GM12874 (cell line): Measurements from ENCODE around the gene HDAC11.
A peak's percentile ranks its signal among the peaks of the same experiment; 100 is the strongest.

Source experiments
- TF ChIP-seq, protein P1 (sequence below): IDR thresholded peaks from 2 replicates; pipeline ENCODE4 v1.5.1; 2011; ENCODE audit warnings: low read depth, mild to moderate bottlenecking, control low read depth, low read length, moderate library complexity; ENCODE audit not compliant: insufficient read depth

The HDAC11 gene

DNA sequence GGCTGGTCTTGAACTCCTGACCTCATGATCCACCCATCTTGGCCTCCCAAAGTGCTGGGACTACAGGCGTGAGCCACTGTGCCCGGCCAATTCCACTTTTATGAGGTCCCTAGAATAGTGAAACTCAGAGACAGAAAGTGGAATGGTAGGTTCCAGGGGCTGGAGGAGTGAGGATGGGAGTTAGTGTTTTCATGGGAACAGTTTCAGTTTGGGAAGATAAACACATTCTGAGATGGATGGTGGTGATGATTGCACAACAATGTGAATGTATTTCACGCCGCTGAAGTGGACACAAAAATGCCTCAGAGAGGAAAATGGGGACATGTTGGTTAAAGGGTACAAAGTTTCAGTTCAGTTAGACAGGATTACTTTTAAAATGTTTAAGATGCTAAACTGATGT is 22.5 kb upstream of the HDAC11 start:
- TF ChIP-seq, protein P1, sequence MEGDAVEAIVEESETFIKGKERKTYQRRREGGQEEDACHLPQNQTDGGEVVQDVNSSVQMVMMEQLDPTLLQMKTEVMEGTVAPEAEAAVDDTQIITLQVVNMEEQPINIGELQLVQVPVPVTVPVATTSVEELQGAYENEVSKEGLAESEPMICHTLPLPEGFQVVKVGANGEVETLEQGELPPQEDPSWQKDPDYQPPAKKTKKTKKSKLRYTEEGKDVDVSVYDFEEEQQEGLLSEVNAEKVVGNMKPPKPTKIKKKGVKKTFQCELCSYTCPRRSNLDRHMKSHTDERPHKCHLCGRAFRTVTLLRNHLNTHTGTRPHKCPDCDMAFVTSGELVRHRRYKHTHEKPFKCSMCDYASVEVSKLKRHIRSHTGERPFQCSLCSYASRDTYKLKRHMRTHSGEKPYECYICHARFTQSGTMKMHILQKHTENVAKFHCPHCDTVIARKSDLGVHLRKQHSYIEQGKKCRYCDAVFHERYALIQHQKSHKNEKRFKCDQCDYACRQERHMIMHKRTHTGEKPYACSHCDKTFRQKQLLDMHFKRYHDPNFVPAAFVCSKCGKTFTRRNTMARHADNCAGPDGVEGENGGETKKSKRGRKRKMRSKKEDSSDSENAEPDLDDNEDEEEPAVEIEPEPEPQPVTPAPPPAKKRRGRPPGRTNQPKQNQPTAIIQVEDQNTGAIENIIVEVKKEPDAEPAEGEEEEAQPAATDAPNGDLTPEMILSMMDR, result no peak

DNA sequence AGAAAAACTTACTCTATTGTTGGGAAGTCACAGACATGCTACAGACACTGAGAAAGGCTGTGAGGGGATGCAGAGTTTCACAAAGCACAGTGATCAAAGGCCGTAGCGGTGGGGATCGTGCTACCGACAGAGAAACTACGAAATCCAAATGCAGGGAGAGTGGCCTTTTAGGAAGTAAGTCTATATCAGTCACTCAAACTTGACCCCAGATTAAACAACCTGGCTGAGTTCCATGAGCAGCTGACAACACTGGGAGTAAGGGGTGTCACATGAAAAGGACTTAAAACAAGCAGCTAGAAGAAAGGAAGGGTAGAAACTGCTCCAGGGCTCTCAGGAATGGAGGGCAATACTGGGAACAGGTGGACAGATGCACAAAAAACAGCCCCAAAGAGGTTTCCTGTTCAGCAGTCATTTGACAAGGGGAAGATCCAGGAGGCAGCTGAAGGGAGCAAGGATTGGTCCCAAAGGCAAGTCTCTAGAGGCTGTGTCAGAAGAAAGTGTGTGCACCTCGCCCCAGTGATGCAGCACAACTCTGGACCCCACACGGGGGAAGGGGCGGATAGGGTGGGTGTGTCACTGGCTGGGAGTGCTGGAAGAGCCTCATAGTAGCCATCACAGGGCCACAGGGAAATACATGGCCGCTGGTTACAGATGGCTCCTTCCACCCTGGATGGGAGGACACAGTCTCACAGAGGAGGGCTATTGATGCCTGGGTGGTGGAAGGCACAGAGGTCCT is 20.3 kb upstream of the HDAC11 start:
- TF ChIP-seq, protein P1, result no peak

DNA sequence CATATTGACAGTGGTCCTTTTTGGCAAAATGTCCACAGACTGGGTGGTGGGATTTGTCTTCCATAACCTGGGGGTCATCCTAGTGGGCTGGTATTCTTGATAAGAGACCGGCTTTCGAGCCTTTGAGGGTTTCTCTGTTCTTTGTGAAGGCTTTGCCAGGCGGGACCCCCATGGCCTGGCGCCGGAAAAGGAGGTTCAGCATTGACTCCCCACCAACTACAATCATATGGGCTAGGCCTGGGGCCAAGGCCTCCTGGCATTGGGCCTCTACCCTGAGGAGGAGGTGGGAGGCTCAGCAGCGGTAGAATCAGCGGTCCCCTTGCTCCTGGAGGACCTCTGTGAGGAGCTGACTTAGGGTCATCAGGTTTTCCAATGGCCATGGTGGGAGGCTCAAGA is 19.8 kb upstream of the HDAC11 start:
- TF ChIP-seq, protein P1, result no peak

DNA sequence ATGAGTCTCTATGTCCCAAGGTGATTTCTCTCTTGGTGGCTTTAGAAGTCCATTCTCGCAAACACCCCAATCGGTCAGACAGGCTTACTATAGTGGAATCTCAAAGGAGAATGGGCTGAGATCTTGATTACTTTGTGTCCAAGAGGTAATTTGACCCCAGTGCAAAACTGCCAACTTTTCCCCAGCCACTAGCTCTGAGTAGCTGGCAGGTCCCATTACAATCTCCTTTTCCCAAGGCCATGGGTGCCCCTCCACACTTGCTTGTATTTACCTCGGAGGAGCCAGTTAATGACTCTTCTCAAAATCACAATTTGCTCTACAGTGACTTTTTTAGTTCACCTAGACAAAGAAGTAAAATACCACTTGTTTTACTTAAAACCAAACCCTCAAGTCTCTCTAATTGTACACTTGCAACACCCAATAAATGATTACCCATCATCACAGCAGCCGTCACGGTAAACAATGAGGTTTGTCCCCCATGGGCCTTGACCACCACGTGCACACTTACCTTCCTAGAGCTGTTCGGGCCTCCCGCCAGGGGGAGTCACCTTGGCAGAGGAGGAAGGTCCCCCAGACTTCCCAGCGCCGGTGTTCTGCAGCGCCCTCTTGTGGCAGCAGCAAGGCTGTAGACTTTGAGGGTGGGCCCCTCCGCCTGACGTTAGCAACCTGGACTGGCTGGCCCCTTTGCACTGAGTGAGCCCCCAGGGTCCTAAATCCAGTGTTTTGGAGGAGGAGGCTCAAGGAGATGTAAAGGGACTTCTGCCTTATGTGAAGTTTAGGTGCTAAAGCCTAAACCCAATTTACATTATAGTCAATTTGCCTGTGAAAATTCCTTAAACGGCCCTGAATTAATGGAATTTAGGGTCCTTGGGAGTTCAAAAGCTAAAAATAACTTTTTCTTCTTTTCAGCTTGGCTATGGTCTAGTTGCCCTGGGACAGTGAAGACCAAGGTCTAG is 18.7 kb upstream of the HDAC11 start:
- TF ChIP-seq, protein P1, result peak; percentile 91

DNA sequence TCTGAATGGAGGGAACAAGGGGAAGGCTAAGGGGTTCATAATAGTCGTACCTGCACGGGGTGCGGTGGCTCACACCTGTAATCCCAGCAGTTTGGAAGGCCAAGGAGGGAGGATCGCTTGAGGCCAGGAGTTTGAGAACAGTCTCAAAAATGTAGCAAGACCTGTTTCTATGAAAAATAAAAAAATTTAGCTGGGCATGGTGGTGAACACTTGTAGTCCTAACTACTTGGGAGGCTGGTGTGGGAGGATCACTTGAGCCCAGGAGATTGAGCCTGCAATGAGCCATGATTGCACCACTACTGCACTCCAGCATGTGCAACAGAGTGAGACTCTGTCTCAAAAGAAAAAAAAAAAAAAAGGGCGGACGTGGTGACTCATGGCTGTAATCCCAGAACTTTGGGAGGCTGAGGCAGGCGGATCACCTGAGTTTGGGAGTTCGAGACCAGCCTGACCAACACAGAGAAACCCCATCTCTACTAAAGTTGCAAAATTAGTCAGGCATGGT is 17.9 kb upstream of the HDAC11 start:
- TF ChIP-seq, protein P1, result no peak

DNA sequence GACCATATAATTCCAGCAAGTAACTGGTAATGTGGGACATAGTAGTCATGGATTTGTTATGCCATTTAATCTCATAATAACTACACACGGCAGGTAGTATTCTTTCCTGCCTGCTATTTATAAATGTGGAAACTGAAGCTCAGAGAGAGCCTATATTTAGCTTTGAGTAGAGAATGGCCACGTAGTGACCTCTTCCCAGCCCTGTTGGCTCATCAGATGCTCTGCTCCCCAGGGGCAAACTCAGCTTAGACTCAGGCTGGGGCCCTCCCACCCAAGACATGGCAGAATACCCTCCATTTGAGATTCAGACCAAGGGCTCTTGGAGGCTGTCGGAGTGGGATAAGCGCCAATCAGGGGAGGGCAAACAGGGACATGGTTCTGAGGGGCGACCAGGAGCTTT is 17.3 kb upstream of the HDAC11 start:
- TF ChIP-seq, protein P1, result no peak
